BJ (cell line): ENCODE data around the gene KIF6. TPM values are rescaled to one million over a fixed set of nuclear protein-coding genes. Genes with fewer than 3 reads are reported as not detected.

ENCODE experiments used
- CTCF ChIA-PET: fragments of 350-600 bp; formaldehyde crosslinking; extraction: SDS; loops from one replicate; lab custom pipeline; 2021; ENCODE audit warnings: antibody characterized with exemption, inconsistent platforms; lab: Yijun Ruan, JAX
- POLR2A ChIA-PET: fragments of 300-600 bp; sonication (Branson Sonifier 250); formaldehyde crosslinking; extraction: SDS; loops from one replicate; lab custom pipeline; 2021; ENCODE audit warnings: antibody characterized with exemption; lab: Charles Lee
- DNase-seq: peaks from one replicate; pipeline ENCODE4 v3.0.0-alpha.2; 2011; ENCODE audit warnings: low read depth
- H3K27me3 ChIP-seq: 2 replicates; pipeline ENCODE4 v1.6.0; 2011; ENCODE audit warnings: low read length; ENCODE audit not compliant: control insufficient read depth, insufficient read depth
- H3K36me3 ChIP-seq: 2 replicates; pipeline ENCODE4 v1.5.1; 2011; ENCODE audit warnings: low read length; ENCODE audit not compliant: control insufficient read depth, insufficient read depth
- H3K4me3 ChIP-seq: 2 replicates; pipeline ENCODE4 v1.5.1; 2011; ENCODE audit warnings: low read depth, mild to moderate bottlenecking, control low read depth, low read length
- polyA plus RNA-seq: library from polyadenylated mRNA; depleted of rRNA; stranded (reverse); fragments of >200 nt; gene quantifications from 2 replicates; pipeline ENCODE4 v1.2.3, GENCODE V29; 2011
- TF ChIP-seq, protein P1 (sequence below): IDR thresholded peaks from 2 replicates; pipeline ENCODE4 v1.5.1; 2011; ENCODE audit warnings: low read depth, mild to moderate bottlenecking, control low read depth, inconsistent platforms, low read length, moderate library complexity; ENCODE audit not compliant: insufficient read depth

Gene KIF6
- polyA plus RNA-seq, 1 experiment = 0.56 TPM

DNA sequence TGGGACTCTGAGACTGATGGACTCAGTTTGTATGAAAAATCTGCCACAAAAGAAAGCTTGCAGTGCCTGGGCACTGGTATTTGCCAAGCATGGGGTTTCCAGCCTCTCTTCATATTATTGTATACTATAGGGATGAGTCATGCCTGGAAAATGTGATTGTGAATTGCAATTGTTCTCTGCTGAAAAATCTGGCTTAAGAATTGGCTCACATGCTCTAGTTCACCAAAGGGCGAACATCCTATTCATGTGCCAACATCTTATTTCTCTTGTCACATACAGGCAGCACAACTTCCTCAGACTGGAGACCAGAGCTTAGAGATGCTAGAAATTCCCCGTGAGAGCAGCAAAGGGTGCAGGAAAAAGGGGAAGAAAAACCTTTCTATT, 299.1 kb downstream of the KIF6 start:
- H3K36me3 ChIP-seq = no peaks in the 10 kb centered on the region
- POLR2A ChIA-PET = no interaction called here
- no peak for DNase-seq
- CTCF ChIA-PET = no interaction called here
- no peaks in the 10 kb centered on the region; the same call in 1 of the 2 replicates for H3K27me3 ChIP-seq
- TF ChIP-seq, protein P1, sequence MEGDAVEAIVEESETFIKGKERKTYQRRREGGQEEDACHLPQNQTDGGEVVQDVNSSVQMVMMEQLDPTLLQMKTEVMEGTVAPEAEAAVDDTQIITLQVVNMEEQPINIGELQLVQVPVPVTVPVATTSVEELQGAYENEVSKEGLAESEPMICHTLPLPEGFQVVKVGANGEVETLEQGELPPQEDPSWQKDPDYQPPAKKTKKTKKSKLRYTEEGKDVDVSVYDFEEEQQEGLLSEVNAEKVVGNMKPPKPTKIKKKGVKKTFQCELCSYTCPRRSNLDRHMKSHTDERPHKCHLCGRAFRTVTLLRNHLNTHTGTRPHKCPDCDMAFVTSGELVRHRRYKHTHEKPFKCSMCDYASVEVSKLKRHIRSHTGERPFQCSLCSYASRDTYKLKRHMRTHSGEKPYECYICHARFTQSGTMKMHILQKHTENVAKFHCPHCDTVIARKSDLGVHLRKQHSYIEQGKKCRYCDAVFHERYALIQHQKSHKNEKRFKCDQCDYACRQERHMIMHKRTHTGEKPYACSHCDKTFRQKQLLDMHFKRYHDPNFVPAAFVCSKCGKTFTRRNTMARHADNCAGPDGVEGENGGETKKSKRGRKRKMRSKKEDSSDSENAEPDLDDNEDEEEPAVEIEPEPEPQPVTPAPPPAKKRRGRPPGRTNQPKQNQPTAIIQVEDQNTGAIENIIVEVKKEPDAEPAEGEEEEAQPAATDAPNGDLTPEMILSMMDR = no peak
- no peak overlapping the region for H3K4me3 ChIP-seq

DNA sequence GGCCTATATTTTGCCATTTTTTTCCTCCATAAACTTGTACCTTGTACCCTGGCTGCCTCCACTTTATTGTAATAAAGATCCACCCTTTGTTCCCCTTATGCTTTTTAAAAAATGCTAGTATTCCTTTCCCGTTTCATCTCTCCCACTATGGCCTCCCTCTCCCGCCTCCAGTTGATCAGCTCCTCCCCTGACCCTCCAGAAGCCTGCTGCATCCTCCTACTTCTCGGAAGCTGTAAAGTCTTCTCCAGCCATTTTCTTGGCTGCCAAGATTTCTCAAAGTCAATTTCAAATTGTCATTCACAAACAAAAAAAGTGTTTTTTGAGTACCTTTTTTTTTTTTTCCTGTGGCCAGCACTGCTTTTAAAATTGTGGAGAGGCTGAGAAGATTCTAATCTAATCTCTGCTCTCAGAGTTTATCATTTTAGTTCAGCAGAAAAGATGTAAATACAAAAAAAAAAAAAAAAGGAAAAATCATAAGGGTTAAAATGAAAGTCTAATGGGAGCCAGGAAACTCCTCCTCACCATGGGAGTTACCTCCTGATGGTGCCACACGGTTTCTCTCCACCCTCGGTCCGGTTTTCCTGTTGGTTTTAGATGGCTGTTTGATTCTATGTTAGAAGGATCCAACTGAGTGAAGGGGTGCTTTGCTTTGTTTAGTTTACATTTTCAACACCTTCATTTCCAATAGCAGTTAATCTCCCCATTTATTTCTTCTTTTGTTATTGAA, 299.7 kb downstream of the KIF6 start:
- Histone ChIP-seq H3K36me3 (no peaks in the 10 kb centered on the region), H3K27me3 (no peaks in the 10 kb centered on the region; the same call in 1 of the 2 replicates), H3K4me3 (no peak overlapping the region)
- CTCF ChIA-PET = no interaction called here
- POLR2A ChIA-PET = no interaction called here
- no peak for DNase-seq
- TF ChIP-seq, protein P1 = no peak

DNA sequence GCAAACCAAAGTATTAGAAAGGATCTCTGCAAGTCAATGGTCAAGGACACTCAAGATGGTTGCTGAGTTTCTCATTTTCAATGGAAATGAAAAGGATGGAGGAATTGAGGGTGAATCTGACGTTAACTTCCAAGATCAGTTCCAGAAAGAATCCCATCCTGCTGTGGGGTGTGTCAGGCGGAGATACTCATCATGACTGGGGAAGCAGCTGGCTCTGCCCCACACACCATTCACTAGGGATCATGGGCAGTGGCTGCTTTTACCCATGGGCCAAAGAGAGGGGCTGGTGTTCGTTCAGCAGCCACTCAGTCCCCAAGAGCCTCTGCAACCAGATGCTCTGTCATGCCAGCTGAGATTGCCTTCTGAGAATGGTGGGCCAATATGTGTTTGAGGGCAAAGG, 300.4 kb downstream of the KIF6 start:
- H3K27me3 ChIP-seq = no peaks in the 10 kb centered on the region; the same call in 1 of the 2 replicates
- no peak for DNase-seq
- TF ChIP-seq, protein P1 = no peak
- ChIA-PET POLR2A (no interaction called here), CTCF (no interaction called here)
- H3K36me3 ChIP-seq = no peaks in the 10 kb centered on the region
- no peak overlapping the region for H3K4me3 ChIP-seq

DNA sequence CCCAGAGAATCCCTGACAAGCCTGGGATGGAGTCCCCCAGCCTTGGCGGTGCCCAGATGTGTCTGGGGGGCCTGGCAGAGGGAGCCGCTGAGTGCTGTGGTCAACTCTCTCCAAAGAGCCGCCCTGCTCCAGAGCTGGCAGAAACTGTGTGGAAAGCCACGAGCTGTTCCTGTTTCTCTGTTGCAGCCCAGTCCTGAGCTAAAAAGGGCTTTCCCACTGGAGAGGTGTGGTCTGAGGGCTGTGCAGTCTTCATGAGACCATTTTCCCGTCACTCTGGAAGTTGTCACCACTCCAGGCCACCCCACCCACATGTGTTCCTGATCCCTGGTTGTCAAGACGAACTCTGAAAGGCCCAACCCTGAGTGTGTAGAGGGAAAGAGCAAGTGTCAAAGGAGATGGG, 303.0 kb downstream of the KIF6 start:
- no peaks in the 10 kb centered on the region for H3K36me3 ChIP-seq
- CTCF ChIA-PET = no interaction called here
- H3K4me3 ChIP-seq = no peak overlapping the region
- no peaks in the 10 kb centered on the region; the same call in 1 of the 2 replicates for H3K27me3 ChIP-seq
- POLR2A ChIA-PET = interaction anchor here (0.6 kb wide), 1 partner anchor 371 kb away, joined by 3 read pairs; no protein-coding TSS in a partner anchor
- TF ChIP-seq, protein P1 = no peak
- DNase-seq = no peak

DNA sequence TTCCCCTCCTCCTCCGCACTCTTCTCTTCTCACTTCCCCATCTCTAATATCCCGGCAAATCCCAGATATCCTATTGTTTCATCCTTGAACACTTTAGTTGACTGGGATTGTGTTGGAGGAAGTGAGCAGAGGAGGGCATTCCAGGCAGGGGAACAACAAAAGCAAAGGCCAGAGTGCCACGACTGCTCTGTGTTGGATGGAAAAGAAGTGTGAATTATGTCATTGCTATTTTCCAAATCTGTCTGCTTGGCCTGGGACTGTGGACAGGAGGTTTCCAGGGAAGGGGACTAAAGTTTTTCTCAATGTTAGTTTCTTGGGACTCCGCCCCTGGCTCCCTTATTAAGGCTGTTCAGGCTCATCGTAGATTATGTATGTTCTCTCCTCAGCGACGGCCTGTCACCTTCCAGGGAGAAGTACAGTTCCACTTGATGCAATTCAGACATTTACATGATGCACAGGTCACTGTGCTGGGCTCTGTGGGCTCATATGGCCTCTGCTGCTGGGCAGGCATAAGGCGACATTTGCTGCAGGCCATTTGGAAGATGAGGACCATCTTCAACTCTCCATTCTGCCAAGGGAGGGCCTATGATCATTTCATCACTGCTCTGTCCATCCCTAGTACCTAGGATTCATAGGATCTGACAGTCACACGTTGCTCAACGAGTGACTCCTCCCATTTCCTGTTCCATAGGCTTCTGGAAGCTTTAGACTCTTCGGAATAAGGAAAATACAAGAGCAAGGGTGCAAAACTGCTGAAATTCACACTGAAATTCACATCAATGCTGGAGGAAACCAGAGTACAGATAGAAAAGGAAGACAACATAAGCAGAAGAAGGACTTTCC, 303.6 kb downstream of the KIF6 start:
- Histone ChIP-seq H3K27me3 (no peaks in the 10 kb centered on the region; the same call in 1 of the 2 replicates), H3K36me3 (no peaks in the 10 kb centered on the region), H3K4me3 (no peak overlapping the region)
- no peak for DNase-seq
- TF ChIP-seq, protein P1 = no peak
- POLR2A ChIA-PET = no interaction called here
- CTCF ChIA-PET = no interaction called here
